IPS-18a (cell line): ENCODE measurements around the gene TGM5.
"Not testable (repeated sequence)": the region's sequence is repeated elsewhere in the genome, so short reads cannot be mapped to it uniquely, and the experiment has no call there.

Source experiments
- H3K27ac ChIP-seq: one replicate; pipeline ENCODE4 v1.5.1; 2013; ENCODE audit warnings: low read length
- H3K27me3 ChIP-seq: one replicate; pipeline ENCODE4 v1.6.1; 2013; ENCODE audit warnings: mild to moderate bottlenecking, low read length; ENCODE audit not compliant: control insufficient read depth, insufficient read depth
- H3K36me3 ChIP-seq: one replicate; pipeline ENCODE4 v1.6.1; 2013; ENCODE audit warnings: low read depth, low read length; ENCODE audit not compliant: control insufficient read depth
- H3K4me1 ChIP-seq: one replicate; pipeline ENCODE4 v1.6.1; 2013; ENCODE audit warnings: low read depth, low read length; ENCODE audit not compliant: control insufficient read depth
- H3K4me3 ChIP-seq: one replicate; pipeline ENCODE4 v1.5.1; 2013; ENCODE audit warnings: low read length
- H3K9ac ChIP-seq: one replicate; pipeline ENCODE4 v1.6.1; 2013; ENCODE audit warnings: mild to moderate bottlenecking, low read length, moderate library complexity
- H3K9me3 ChIP-seq: one replicate; pipeline ENCODE4 v1.6.1; 2013; ENCODE audit warnings: low read depth, low read length; ENCODE audit not compliant: control insufficient read depth

Gene TGM5

DNA sequence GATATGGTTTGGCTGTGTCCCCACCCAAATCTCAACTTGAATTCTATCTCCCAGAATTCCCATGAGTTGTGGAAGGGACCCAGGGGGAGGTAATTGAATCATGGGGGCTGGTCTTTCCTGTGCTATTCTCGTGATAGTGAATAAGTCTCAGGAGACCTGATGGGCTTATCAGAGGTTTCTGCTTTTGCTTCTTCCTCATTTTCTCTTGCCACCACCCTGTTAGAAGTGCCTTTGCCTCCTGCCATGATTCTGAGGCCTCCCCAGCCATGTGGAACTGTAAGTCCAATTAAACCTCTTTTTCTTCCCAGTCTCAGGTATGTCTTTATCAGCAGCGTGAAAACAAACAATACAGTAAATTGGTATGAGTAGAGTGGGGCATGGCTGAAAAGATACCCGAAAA lies 69.0 kb downstream of the TGM5 start:
- peaks cover 13% of the 10 kb centered on the region for H3K36me3 ChIP-seq
- not testable (repeated sequence) for H3K27ac ChIP-seq, H3K9ac ChIP-seq, H3K27me3 ChIP-seq, H3K9me3 ChIP-seq, H3K4me1 ChIP-seq, H3K4me3 ChIP-seq

DNA sequence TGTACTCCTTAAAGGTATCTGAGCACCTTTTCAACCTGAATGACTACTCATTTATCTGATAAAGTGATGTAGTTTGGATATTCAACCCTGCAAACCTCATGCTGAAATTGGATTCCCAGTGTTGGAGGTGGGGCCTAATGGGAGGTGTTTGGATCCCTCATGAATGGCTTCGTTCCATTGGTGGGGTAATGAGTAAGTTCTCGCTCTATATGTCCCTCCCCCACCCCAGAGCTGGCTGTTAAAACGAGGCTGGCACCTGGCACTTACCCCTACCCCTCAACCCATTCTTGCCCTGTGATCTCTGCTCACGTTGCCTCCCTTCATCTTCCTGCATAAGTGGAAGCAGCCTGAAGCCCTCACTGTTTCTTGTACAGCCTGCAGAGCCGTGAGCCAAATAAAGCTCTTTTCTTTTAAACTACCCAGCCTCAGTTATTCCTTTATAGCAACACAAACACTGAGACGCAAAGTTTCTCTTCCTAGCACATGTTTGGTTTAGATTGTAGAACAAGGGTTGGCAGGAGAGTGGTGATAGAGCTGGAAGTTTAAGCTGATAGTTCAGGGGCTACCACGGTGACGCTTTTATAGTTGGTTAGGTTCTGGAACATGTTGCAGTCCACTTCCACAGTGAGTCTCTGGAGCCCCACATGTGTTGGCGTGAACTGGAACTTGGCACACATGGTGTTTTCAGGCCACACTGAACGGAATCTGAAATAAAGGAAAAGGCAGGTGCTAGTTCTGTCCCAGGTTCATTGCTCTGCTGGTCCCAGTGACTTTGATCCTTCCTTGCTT lies 69.8 kb downstream of the TGM5 start:
- Histone ChIP-seq H3K27ac (no peak overlapping the region), H3K36me3 (peaks cover 13% of the 10 kb centered on the region), H3K9ac (no peak overlapping the region), H3K9me3 (no peaks in the 10 kb centered on the region), H3K4me3 (no peak overlapping the region), H3K27me3 (no peaks in the 10 kb centered on the region), H3K4me1 (no peaks in the 10 kb centered on the region)

GRCh38 chr15:43194795-43195194 lies 71.9 kb downstream of the TGM5 start:
- Histone ChIP-seq H3K27ac (no peak overlapping the region), H3K4me1 (no peaks in the 10 kb centered on the region), H3K9ac (no peak overlapping the region), H3K4me3 (no peak overlapping the region), H3K9me3 (no peaks in the 10 kb centered on the region), H3K36me3 (peaks cover 19% of the 10 kb centered on the region), H3K27me3 (no peaks in the 10 kb centered on the region)

DNA sequence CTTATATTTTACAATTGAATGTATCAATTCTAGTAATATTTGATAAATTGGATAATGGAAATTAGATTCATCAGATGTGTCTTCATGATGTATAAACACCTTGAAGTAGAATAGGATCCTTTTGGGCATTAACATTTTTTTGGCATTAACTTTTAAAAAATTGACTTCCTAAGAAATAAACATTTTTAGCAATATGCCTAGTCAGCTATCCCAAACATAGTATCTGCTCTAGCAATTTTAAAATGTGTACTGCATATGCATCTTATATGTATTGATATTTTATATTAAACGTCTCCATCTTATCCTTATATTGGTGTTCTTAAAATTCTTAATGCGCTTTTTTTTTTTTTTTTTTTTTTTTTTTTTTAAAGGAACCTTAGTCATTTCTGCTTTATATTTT lies 73.0 kb downstream of the TGM5 start:
- Histone ChIP-seq H3K9me3 (no peaks in the 10 kb centered on the region), H3K4me1 (no peaks in the 10 kb centered on the region), H3K36me3 (peaks cover 22% of the 10 kb centered on the region), H3K27me3 (no peaks in the 10 kb centered on the region), H3K27ac (no peak overlapping the region), H3K4me3 (no peak overlapping the region), H3K9ac (no peak overlapping the region)

DNA sequence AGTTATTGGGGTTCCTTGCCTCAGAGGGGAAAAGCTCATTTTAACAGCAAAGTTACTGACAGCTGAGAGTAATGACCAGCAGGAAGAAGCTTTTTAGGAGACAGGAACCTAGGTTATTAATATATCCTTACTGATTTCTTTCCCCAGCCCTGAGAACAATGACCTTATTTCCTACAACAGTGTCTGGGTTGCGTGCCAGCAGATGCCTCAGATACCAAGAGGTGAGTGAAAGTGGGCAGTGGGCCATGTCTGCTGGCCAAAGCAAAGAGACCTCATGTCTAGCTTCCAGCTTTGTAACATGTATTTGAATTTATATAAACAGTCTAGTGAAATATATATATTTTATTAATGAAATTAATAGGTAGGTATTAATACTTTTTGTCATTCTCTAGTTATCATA lies 76.5 kb downstream of the TGM5 start:
- H3K36me3 ChIP-seq, result peaks cover 22% of the 10 kb centered on the region

GRCh38 chr15:43189296-43189695 lies 77.4 kb downstream of the TGM5 start:
- H3K36me3 ChIP-seq, result peaks cover 14% of the 10 kb centered on the region
- peaks cover 9% of the 10 kb centered on the region for H3K4me1 ChIP-seq
- H3K27ac ChIP-seq, result no peak overlapping the region
- H3K9ac ChIP-seq, result no peak overlapping the region
- no peak overlapping the region for H3K4me3 ChIP-seq
- H3K9me3 ChIP-seq, result no peaks in the 10 kb centered on the region
- no peaks in the 10 kb centered on the region for H3K27me3 ChIP-seq

More for the DNA sequence above, 76.5 kb downstream of the TGM5 start:
- H3K4me3 ChIP-seq, result no peak overlapping the region
- H3K9me3 ChIP-seq, result no peaks in the 10 kb centered on the region
- peaks cover 4% of the 10 kb centered on the region for H3K4me1 ChIP-seq
- H3K9ac ChIP-seq, result no peak overlapping the region
- no peak overlapping the region for H3K27ac ChIP-seq
- no peaks in the 10 kb centered on the region for H3K27me3 ChIP-seq

DNA sequence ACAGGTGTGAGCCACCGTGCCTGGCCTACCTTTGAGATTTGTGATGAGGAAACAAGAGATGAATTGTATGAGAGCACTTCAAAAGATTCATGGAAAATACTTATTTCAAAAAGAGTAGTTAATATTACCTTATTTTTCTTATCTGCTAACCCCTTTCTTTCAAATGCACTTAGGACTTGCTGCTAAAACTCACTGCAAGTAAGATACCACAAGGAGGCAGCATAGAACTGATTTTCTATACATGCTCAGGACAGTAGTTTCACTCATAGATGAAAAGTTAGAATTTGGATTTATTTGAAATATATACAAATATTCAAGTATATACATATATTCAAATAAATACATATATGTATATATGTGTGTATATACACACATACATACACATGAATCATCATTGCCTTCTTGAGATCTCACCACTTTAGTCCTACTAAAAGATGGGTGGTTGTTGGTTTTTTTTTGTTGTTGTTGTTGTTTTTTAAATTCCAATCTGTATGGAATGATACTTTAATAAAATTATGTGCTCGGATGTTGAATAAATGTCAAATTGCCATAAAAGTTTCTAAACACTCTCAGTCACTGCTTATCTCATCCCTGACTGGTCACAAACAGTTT lies 79.1 kb downstream of the TGM5 start:
- Histone ChIP-seq H3K4me1 (peaks cover 9% of the 10 kb centered on the region), H3K9ac (no peak overlapping the region), H3K27ac (no peak overlapping the region), H3K27me3 (no peaks in the 10 kb centered on the region), H3K9me3 (no peaks in the 10 kb centered on the region), H3K36me3 (peaks cover 9% of the 10 kb centered on the region), H3K4me3 (no peak overlapping the region)

DNA sequence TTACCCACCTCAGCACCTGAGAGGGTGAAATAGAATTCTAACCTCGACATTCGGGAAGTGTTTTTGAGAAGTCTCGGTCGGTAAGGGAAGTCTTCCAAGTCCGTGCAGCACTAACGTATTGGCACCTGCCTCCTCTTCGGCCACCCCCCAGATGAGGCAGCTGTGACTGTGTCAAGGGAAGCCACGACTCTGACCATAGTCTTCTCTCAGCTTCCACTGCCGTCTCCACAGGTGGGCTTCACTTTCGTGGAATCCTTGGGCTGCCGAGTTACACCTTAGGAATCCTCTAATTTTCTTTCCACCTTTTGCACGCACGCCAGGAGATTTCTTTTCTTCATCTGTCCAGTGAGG lies 80.8 kb downstream of the TGM5 start:
- Histone ChIP-seq H3K27me3 (no peaks in the 10 kb centered on the region), H3K27ac (no peak overlapping the region), H3K36me3 (peaks cover 6% of the 10 kb centered on the region), H3K4me1 (peaks cover 9% of the 10 kb centered on the region), H3K9ac (peak overlapping the region; percentile 38), H3K4me3 (peak overlapping the region; percentile 80), H3K9me3 (no peaks in the 10 kb centered on the region)

DNA sequence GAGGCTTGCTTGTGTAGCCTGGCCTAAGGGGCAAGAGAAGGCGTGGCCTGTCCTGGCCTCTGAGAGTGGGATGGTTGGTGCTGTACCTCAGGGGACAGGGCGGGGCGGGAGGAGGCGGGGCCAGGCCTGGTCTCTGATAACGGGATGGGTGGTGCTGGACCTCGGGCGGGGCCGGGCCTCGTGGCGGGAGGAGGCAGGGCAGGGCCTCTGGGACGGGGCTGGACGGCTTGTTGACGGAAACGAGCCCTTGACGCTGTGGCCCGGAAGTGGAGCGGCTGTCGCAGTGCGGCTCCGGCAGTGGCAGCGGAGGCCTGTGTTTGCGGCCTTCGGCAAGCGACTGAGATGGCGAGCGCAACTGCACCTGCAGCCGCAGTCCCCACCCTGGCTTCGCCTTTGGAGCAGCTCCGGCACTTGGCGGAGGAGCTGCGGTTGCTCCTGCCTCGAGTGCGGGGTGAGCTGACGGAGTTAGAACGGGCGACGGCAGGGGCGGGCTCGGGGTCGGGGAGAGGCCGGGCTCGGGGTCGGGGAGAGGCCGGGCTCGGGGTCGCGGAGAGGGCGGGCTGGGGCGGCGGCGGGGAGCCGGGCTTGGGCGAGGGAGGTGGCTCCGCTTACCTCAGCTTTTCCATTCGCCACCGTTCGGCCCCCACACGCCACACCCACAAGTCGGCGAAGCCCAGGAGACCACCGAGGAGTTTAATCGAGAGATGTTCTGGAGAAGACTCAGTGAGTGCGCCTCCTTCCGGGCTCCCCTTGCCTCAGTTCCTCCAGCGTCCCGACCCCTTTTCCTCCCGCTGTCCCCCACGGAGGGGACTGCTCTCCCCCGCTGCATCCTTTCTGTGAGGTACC lies 81.3 kb downstream of the TGM5 start, which contains the start of gene CCNDBP1:
CCNDBP1 (plus strand) TSS at position 247 of the 846 bp plus-strand sequence; CDS start at position 343, 96 bp downstream.
- Histone ChIP-seq H3K9me3 (no peaks in the 10 kb centered on the region), H3K27ac (no peak within 1 kb of the TSS), H3K27me3 (no peaks in the 10 kb centered on the region), H3K4me3 (peak within 1 kb of the TSS; percentile 80), H3K4me1 (peaks cover 9% of the 10 kb centered on the region), H3K9ac (peak within 1 kb of the TSS; percentile 38), H3K36me3 (peaks cover 6% of the 10 kb centered on the region)

DNA sequence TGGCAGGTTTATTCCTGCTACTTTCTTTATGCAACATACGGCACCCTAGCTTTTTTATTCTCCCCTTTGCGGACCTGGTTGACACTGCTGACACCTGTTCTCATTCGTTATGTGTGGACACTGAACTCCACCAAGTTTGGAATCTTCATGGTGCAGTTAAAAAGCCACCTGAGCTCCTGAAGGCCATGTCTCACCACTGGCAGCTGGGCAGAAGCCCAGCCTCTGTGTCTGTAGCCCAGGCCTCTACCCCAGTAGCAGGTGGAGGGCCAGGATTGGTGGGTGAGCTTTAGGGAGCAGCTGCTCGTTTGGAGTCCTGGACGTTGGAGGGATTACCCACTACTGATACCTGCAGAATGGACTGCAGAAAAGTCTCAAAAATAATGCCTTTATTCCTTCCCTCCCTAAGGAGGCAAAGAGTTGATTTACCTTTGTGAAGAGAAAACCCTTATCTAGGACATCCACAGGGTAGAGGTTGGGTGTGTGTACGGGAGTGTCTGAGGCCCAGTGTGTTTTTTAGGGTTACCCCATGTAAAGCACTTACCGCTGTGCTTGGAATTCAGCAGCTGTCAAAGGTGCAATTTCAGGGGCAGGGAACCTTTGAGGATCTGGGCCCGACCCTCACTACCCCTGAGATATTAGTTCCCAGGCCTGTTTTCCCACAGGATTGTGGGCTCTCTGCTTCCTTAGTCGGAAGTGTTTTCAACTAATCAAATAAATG lies 82.2 kb downstream of the TGM5 start:
- Histone ChIP-seq H3K9ac (no peak overlapping the region), H3K4me1 (peaks cover 9% of the 10 kb centered on the region), H3K27me3 (no peaks in the 10 kb centered on the region), H3K36me3 (peaks cover 2% of the 10 kb centered on the region), H3K9me3 (no peaks in the 10 kb centered on the region), H3K27ac (no peak overlapping the region), H3K4me3 (peak overlapping the region; percentile 80)

DNA sequence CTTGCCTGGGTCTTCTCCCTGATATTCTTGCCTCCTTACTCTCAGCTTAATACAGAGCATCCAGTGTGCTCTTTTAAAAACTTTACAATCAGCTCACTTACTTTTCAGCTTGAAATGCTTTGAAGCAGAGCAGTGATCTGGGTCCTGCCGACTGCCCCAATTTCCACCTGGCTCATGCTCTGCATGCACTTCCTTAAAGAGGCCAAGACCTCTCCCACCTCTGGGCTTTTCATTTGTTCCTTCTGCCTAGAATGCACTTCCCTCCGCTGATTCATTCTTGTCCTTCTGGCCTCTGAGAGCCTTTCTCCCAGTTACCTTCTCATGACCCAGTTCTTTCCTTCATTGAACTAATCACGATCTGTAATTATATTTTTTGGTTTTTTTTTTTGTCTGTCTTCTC lies 83.5 kb downstream of the TGM5 start:
- Histone ChIP-seq H3K27ac (no peak overlapping the region), H3K4me3 (no peak overlapping the region), H3K9ac (no peak overlapping the region)

More for the DNA sequence above, 83.5 kb downstream of the TGM5 start:
- Histone ChIP-seq H3K27me3 (no peaks in the 10 kb centered on the region), H3K36me3 (no peaks in the 10 kb centered on the region), H3K4me1 (peaks cover 9% of the 10 kb centered on the region), H3K9me3 (no peaks in the 10 kb centered on the region)
